Lung (tissue), 12 donors: ENCODE measurements around the gene SLC37A3. TPM values are rescaled to one million over a fixed set of nuclear protein-coding genes. Genes with fewer than 3 reads are reported as not detected.
"Not testable (repeated sequence)": the region's sequence is repeated elsewhere in the genome, so short reads cannot be mapped to it uniquely, and the experiment has no call there.

Experiments
- ATAC-seq: fragments of 200-7000 bp; cut with Tn5 transposase; one replicate; pipeline ENCODE4 v1.9.1; 2020; ENCODE audit warnings: moderate number of reproducible peaks; ENCODE audit not compliant: insufficient read depth, low FRiP score
- DNase-seq, 3 donors: peaks; one replicate each; pipeline ENCODE4 v3.0.0-alpha.2; 2013 to 2017
- H3K27ac ChIP-seq, 2 donors: one replicate each; pipeline ENCODE4 v1.5.1; 2013; ENCODE audit warnings: mild to moderate bottlenecking in 2 of 2, moderate library complexity in 2 of 2, control low read depth in 1 of 2, inconsistent platforms in 1 of 2, low read depth in 1 of 2, low read length in 1 of 2
- H3K27me3 ChIP-seq, 3 donors: one replicate each; pipeline ENCODE4 v1.5.1; 2013; ENCODE audit warnings: low read length in 2 of 3; ENCODE audit not compliant: control insufficient read depth in 3 of 3, insufficient read depth in 3 of 3
- H3K36me3 ChIP-seq, 4 donors: one replicate each; pipeline ENCODE4 v1.5.1; 2013; ENCODE audit warnings: low read length in 4 of 4, mild to moderate bottlenecking in 1 of 4, moderate library complexity in 1 of 4; ENCODE audit not compliant: control insufficient read depth in 4 of 4, insufficient read depth in 4 of 4
- H3K4me1 ChIP-seq, 5 donors: one replicate each; pipeline ENCODE4 v1.5.1; 2013; ENCODE audit warnings: low read length in 5 of 5, mild to moderate bottlenecking in 2 of 5, moderate library complexity in 1 of 5; ENCODE audit not compliant: control insufficient read depth in 5 of 5, insufficient read depth in 5 of 5
- H3K4me3 ChIP-seq: one replicate; pipeline ENCODE4 v1.5.1; 2013; ENCODE audit warnings: mild to moderate bottlenecking, control low read depth, moderate library complexity
- H3K9ac ChIP-seq, 2 donors: one replicate each; pipeline ENCODE4 v1.5.1; 2013; ENCODE audit warnings: low read length in 2 of 2, control low read depth in 1 of 2; ENCODE audit not compliant: insufficient read depth in 1 of 2
- H3K9me3 ChIP-seq, 4 donors: one replicate each; pipeline ENCODE4 v1.5.1; 2013; ENCODE audit warnings: low read length in 3 of 4, mild to moderate bottlenecking in 1 of 4, moderate library complexity in 1 of 4; ENCODE audit not compliant: control insufficient read depth in 4 of 4, insufficient read depth in 3 of 4
- WGBS, 2 donors: extraction: QIAGEN DNeasy Blood & Tissue Kit; methylation state at CpG; one replicate each; pipeline ENCODE4 v1.1.7; 2013; 5-methylcytosine and 5-hydroxymethylcytosine counted together
- polyA plus RNA-seq, 2 donors: library from polyadenylated mRNA; stranded (reverse); fragments of 200-250 nt; gene quantifications; one replicate each; pipeline ENCODE4 v1.2.1, GENCODE V29; 2013
- total RNA-seq, 2 donors: library from RNA; depleted of rRNA in 1 of 2; stranded (reverse); fragments of >200 nt in 1 of 2; gene quantifications; one replicate each; pipeline ENCODE4 v1.2.1, GENCODE V29; 2014 to 2021
- TF ChIP-seq, protein P1 (sequence below): IDR thresholded peaks from 2 replicates; pipeline ENCODE4 v1.5.1; 2012; ENCODE audit warnings: mild to moderate bottlenecking; ENCODE audit errors: control extremely low read depth, extremely low read depth
- donor health status: control.
- donor health status: control.
- donor health status: Bipolar disorder and iron deficiency.
- donor health status: healthy.
- donor health status: DM: yes; HTN: yes; CAD: no.

Gene SLC37A3
- total and polyA plus RNA-seq, 4 donors: 19.2 to 53.4 (median 26.8) TPM

- no peaks in the 10 kb centered on the region for H3K4me1 ChIP-seq
- no peaks in the 10 kb centered on the region for H3K36me3 ChIP-seq
- H3K9ac ChIP-seq: no peak overlapping the region
- no peak overlapping the region for H3K27ac ChIP-seq
- whole genome bisulfite sequencing, 2 donors: 89 to 92% methylated on average over 8 of the region's 8 CpGs
- no peak for ATAC-seq
- TF ChIP-seq, protein P1, sequence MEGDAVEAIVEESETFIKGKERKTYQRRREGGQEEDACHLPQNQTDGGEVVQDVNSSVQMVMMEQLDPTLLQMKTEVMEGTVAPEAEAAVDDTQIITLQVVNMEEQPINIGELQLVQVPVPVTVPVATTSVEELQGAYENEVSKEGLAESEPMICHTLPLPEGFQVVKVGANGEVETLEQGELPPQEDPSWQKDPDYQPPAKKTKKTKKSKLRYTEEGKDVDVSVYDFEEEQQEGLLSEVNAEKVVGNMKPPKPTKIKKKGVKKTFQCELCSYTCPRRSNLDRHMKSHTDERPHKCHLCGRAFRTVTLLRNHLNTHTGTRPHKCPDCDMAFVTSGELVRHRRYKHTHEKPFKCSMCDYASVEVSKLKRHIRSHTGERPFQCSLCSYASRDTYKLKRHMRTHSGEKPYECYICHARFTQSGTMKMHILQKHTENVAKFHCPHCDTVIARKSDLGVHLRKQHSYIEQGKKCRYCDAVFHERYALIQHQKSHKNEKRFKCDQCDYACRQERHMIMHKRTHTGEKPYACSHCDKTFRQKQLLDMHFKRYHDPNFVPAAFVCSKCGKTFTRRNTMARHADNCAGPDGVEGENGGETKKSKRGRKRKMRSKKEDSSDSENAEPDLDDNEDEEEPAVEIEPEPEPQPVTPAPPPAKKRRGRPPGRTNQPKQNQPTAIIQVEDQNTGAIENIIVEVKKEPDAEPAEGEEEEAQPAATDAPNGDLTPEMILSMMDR: no peak
- no peaks in the 10 kb centered on the region for H3K27me3 ChIP-seq
- peaks cover 0 to 7% (median 0%) of the 10 kb centered on the region in 4 donors for H3K9me3 ChIP-seq
- no peak for DNase-seq
- H3K4me3 ChIP-seq: no peak overlapping the region
Measured at GRCh38 chr7:140416560-140416959, 18.2 kb upstream of the SLC37A3 start.

DNA sequence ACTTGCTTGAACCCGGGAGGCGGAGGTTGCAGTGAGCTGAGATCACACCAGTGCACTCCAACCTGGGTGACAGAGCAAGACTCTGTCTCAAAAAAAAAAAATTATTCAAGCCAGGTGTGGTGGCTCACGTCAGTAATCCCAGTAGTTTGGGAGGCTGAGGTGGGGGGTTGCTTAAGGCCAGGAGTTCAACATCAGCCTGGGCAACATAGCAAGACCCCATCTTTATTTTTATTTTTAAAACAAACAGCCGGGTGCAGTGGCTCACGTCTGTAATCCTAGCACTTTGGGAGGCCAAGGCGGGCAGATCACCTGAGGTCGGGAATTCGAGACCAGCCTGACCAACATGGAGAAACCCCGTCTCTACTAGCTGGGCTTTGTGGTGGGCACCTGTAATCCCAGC lies 17.5 kb upstream of the SLC37A3 start:
- not testable (repeated sequence) for ATAC-seq, H3K36me3 ChIP-seq, H3K27me3 ChIP-seq, DNase-seq, H3K4me3 ChIP-seq, H3K9me3 ChIP-seq, H3K27ac ChIP-seq, H3K4me1 ChIP-seq, H3K9ac ChIP-seq
- WGBS, 2 donors: 95 to 99% methylated on average over 9 of the region's 9 CpGs

GRCh38 chr7:140415361-140415760 lies 17.0 kb upstream of the SLC37A3 start:
- DNase-seq (no peak), ATAC-seq (no peak)
- Histone ChIP-seq H3K36me3 (no peaks in the 10 kb centered on the region), H3K27me3 (no peaks in the 10 kb centered on the region), H3K4me1 (no peaks in the 10 kb centered on the region), H3K9ac (no peak overlapping the region), H3K27ac (no peak overlapping the region), H3K4me3 (no peak overlapping the region), H3K9me3 (peaks cover 0 to 7% (median 0%) of the 10 kb centered on the region in 4 donors)
- TF ChIP-seq, protein P1: no peak
- 94 to 97% methylated on average over 3 of the region's 3 CpGs for whole genome bisulfite sequencing, 2 donors

- Histone ChIP-seq H3K9ac (no peak overlapping the region), H3K4me3 (no peak overlapping the region), H3K27me3 (peaks cover 0 to 5% (median 2%) of the 10 kb centered on the region in 3 donors), H3K27ac (no peak overlapping the region), H3K36me3 (no peaks in the 10 kb centered on the region), H3K9me3 (no peaks in the 10 kb centered on the region), H3K4me1 (peaks cover 0 to 8% (median 0%) of the 10 kb centered on the region in 5 donors)
- DNase-seq: no peak
- no peak for ATAC-seq
- TF ChIP-seq, protein P1: no peak
- WGBS, 2 donors: 61 to 74% methylated on average over 3 of the region's 3 CpGs
Measured at GRCh38 chr7:140404565-140405065, 6.3 kb upstream of the SLC37A3 start.
